ENCODE results near the gene SP7. TPM values are rescaled to one million over a fixed set of nuclear protein-coding genes. Genes with fewer than 3 reads are reported as not detected.

Gene SP7
- total RNA-seq, 1 experiment from 2014 or later, result not detected

- in situ Hi-C loops (cut with HindIII; ENCODE audit: low pct_unique_long_range_greater_than_20kb, low sequenced_read_pairs), result no loop called here
- intact Hi-C loops (cut with micrococcal nuclease; ENCODE audit: unreplicated experiment), result no loop called here
- TF ChIP-seq CTCF (IDR thresholded peaks at IDR 0.05) (no peak), TCF7L2 (IDR thresholded peaks at IDR 0.05; ENCODE audit: low read depth, low read length) (no peak), REST (IDR thresholded peaks at IDR 0.05; ENCODE audit: insufficient read depth in 1 of 2, low read depth in 2 of 2, low read length in 1 of 2) (no peak), SIN3A (IDR thresholded peaks at IDR 0.05; ENCODE audit: borderline replicate concordance, insufficient read depth, low read depth, low read length) (no peak), POLR2AphosphoS5 (IDR thresholded peaks at IDR 0.05; ENCODE audit: low read depth, low read length) (no peak)
- H3K4me1 ChIP-seq (ENCODE audit: control insufficient read depth, insufficient read depth, low read length), result peaks cover 13% of the 10 kb centered on the region
- ChIA-PET CTCF (interaction anchor here (0.5 to 0.7 kb wide), 2 partner anchors 71 to 73 kb away, joined by 4 to 5 read pairs; no protein-coding TSS in a partner anchor), POLR2A (no interaction called here)
- no peaks in the 10 kb centered on the region; the same call in 1 of the 2 replicates for H3K36me3 ChIP-seq (ENCODE audit: control insufficient read depth, insufficient read depth, low read length)
- no peak overlapping the region for H3K27ac ChIP-seq (ENCODE audit: low read length)
- H3K27me3 ChIP-seq (ENCODE audit: control insufficient read depth, insufficient read depth, low read length), result no peaks in the 10 kb centered on the region
- no TSS peak for BruUV-seq (replicated peaks)
- no peak for ATAC-seq
- H3K4me3 ChIP-seq (ENCODE audit: low read depth in 2 of 2, low read length in 2 of 2), result no peak overlapping the region
- no peaks in the 10 kb centered on the region for H3K9me3 ChIP-seq (ENCODE audit: control insufficient read depth, insufficient read depth, low read depth, low read length)
- DNase-seq (ENCODE audit: low read depth, low spot score), result no peak
Observed at GRCh38 chr12:53347905-53348304, 11.8 kb upstream of the SP7 start.

GRCh38 chr12:53346491-53346890 lies 10.3 kb upstream of the SP7 start:
- Histone ChIP-seq H3K27ac (ENCODE audit: low read length) (no peak overlapping the region), H3K9me3 (ENCODE audit: control insufficient read depth, insufficient read depth, low read depth, low read length) (no peaks in the 10 kb centered on the region), H3K27me3 (ENCODE audit: control insufficient read depth, insufficient read depth, low read length) (no peaks in the 10 kb centered on the region), H3K4me3 (ENCODE audit: low read depth in 2 of 2, low read length in 2 of 2) (no peak overlapping the region), H3K4me1 (ENCODE audit: control insufficient read depth, insufficient read depth, low read length) (peaks cover 10% of the 10 kb centered on the region; the same call in 1 of the 2 replicates), H3K36me3 (ENCODE audit: control insufficient read depth, insufficient read depth, low read length) (no peaks in the 10 kb centered on the region; the same call in 1 of the 2 replicates)
- DNase-seq (ENCODE audit: low read depth, low spot score), result no peak
- no peak for ATAC-seq
- intact Hi-C loops (cut with micrococcal nuclease; ENCODE audit: unreplicated experiment) (no loop called here), in situ Hi-C loops (cut with HindIII; ENCODE audit: low pct_unique_long_range_greater_than_20kb, low sequenced_read_pairs) (no loop called here)
- TF ChIP-seq TCF7L2 (IDR thresholded peaks at IDR 0.05; ENCODE audit: low read depth, low read length), result no peak
- TF ChIP-seq SIN3A (IDR thresholded peaks at IDR 0.05; ENCODE audit: borderline replicate concordance, insufficient read depth, low read depth, low read length), result no peak
- TF ChIP-seq CTCF (IDR thresholded peaks at IDR 0.05), result no peak
- TF ChIP-seq POLR2AphosphoS5 (IDR thresholded peaks at IDR 0.05; ENCODE audit: low read depth, low read length), result no peak
- TF ChIP-seq REST (IDR thresholded peaks at IDR 0.05; ENCODE audit: insufficient read depth in 1 of 2, low read depth in 2 of 2, low read length in 1 of 2), result no peak
- ChIA-PET POLR2A (no interaction called here), CTCF (interaction anchor here (0.7 to 1.7 kb wide), 2 partner anchors 35 to 91 kb away, joined by 3 to 4 read pairs; no protein-coding TSS in a partner anchor)
- BruUV-seq (replicated peaks), result no TSS peak

All from Panc1 (cell line).